ENCODE data around the gene SMARCA2. TPM values are rescaled to one million over a fixed set of nuclear protein-coding genes. Genes with fewer than 3 reads are reported as not detected.

SMARCA2 gene
- total and polyA plus RNA-seq, 4 donors, result 18.8 to 67.0 (median 41.1) TPM

GRCh38 chr9:2208991-2209390 is 193.8 kb downstream of the SMARCA2 start:
- H3K27ac ChIP-seq (ENCODE audit: low read depth in 1 of 2, low read length in 2 of 2), result no peak overlapping the region
- H3K9me3 ChIP-seq (ENCODE audit: control insufficient read depth in 4 of 4, low read length in 3 of 4), result no peaks in the 10 kb centered on the region
- H3K4me1 ChIP-seq (ENCODE audit: control insufficient read depth in 4 of 4, insufficient read depth in 4 of 4, low read length in 3 of 4), result no peaks in the 10 kb centered on the region
- no peak for DNase-seq (ENCODE audit: low spot score)
- no peaks in the 10 kb centered on the region for H3K27me3 ChIP-seq (ENCODE audit: control insufficient read depth in 4 of 4, insufficient read depth in 4 of 4, low read length in 3 of 4)
- TF ChIP-seq HNF4G (IDR thresholded peaks at IDR 0.05) (no peak), FOXA2 (IDR thresholded peaks at IDR 0.05) (no peak), ZBTB33 (IDR thresholded peaks at IDR 0.05) (no peak), ATF3 (IDR thresholded peaks at IDR 0.05) (no peak), HNF4A (conservative IDR thresholded peaks at IDR 0.05) (no peak), EGR1 (IDR thresholded peaks at IDR 0.05; ENCODE audit: low read depth in 2 of 2) (no peak), JUND (IDR thresholded peaks at IDR 0.05) (no peak), RXRA (IDR thresholded peaks at IDR 0.05) (no peak)
- TF ChIP-seq, protein P1, sequence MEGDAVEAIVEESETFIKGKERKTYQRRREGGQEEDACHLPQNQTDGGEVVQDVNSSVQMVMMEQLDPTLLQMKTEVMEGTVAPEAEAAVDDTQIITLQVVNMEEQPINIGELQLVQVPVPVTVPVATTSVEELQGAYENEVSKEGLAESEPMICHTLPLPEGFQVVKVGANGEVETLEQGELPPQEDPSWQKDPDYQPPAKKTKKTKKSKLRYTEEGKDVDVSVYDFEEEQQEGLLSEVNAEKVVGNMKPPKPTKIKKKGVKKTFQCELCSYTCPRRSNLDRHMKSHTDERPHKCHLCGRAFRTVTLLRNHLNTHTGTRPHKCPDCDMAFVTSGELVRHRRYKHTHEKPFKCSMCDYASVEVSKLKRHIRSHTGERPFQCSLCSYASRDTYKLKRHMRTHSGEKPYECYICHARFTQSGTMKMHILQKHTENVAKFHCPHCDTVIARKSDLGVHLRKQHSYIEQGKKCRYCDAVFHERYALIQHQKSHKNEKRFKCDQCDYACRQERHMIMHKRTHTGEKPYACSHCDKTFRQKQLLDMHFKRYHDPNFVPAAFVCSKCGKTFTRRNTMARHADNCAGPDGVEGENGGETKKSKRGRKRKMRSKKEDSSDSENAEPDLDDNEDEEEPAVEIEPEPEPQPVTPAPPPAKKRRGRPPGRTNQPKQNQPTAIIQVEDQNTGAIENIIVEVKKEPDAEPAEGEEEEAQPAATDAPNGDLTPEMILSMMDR (IDR thresholded peaks at IDR 0.05; ENCODE audit: low read depth, low read length, missing input control), result no peak
- H3K36me3 ChIP-seq (ENCODE audit: control insufficient read depth in 4 of 4, insufficient read depth in 3 of 4, low read depth in 1 of 4, low read length in 3 of 4), result no peaks in the 10 kb centered on the region
- no peak overlapping the region for H3K4me3 ChIP-seq (ENCODE audit: low read depth in 1 of 3, low read length in 3 of 3)
- H3K9ac ChIP-seq (ENCODE audit: low read depth in 1 of 2, low read length in 2 of 2), result no peak overlapping the region

DNA sequence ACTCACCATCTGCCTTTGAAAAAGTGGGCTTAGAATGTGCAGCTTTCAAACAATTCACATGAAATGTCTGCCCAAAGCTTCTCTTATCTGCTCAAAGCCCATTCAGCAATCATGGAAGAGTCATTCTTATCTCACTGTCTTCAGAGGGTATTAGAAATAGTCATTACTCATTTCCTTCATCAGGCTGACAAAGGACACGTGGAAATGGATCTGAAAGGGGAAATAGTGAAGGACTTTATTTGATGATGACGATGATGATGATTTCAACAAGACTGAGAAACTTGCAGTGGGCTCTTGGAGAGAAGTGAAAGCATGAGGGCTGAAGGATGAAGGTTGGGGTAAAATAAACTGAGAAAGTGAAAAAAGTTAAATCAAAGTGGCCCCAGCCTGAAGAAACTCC is 194.3 kb downstream of the SMARCA2 start:
- DNase-seq (ENCODE audit: low spot score), result no peak
- no peak for TF ChIP-seq REST (IDR thresholded peaks at IDR 0.05)
- TF ChIP-seq GABPA (IDR thresholded peaks at IDR 0.05 in 1 of 2, conservative IDR thresholded peaks at IDR 0.05 in 1 of 2), result no peak
- no peak for TF ChIP-seq RAD21 (IDR thresholded peaks at IDR 0.05)
- TF ChIP-seq ATF3 (IDR thresholded peaks at IDR 0.05), result no peak
- TF ChIP-seq EGR1 (IDR thresholded peaks at IDR 0.05; ENCODE audit: low read depth in 2 of 2), result no peak
- no peak for TF ChIP-seq HNF4G (IDR thresholded peaks at IDR 0.05)
- TF ChIP-seq TAF1 (conservative IDR thresholded peaks at IDR 0.05), result no peak
- TF ChIP-seq RXRA (IDR thresholded peaks at IDR 0.05), result no peak
- WGBS, result 67% methylated on average over 2 of the region's 2 CpGs
- H3K4me3 ChIP-seq (ENCODE audit: low read depth in 1 of 3, low read length in 3 of 3), result no peak overlapping the region
- no peak overlapping the region for H3K27ac ChIP-seq (ENCODE audit: low read depth in 1 of 2, low read length in 2 of 2)
- H3K27me3 ChIP-seq (ENCODE audit: control insufficient read depth in 4 of 4, insufficient read depth in 4 of 4, low read length in 3 of 4), result no peaks in the 10 kb centered on the region
- H3K9me3 ChIP-seq (ENCODE audit: control insufficient read depth in 4 of 4, low read length in 3 of 4), result no peaks in the 10 kb centered on the region
- H3K9ac ChIP-seq (ENCODE audit: low read depth in 1 of 2, low read length in 2 of 2), result no peak overlapping the region
- H3K36me3 ChIP-seq (ENCODE audit: control insufficient read depth in 4 of 4, insufficient read depth in 3 of 4, low read depth in 1 of 4, low read length in 3 of 4), result no peaks in the 10 kb centered on the region
- no peaks in the 10 kb centered on the region for H3K4me1 ChIP-seq (ENCODE audit: control insufficient read depth in 4 of 4, insufficient read depth in 4 of 4, low read length in 3 of 4)

All from liver (tissue), 9 donors.